Astrocyte (in vitro differentiated cells and primary cell): ENCODE data around the gene C9orf85. TPM values are rescaled to one million over a fixed set of nuclear protein-coding genes. Genes with fewer than 3 reads are reported as not detected.

ENCODE experiments used
- DNase-seq: peaks from one replicate; pipeline ENCODE4 v3.0.0-alpha.2; 2010; ENCODE audit warnings: low read depth
- FAIRE-seq: peaks from 2 replicates; lab custom pipeline; 2011; peaks lifted over from hg19 to GRCh38; lab: Jason Lieb, UNC
- H2AFZ ChIP-seq: 2 replicates; pipeline ENCODE4 v1.6.0; 2012; ENCODE audit warnings: low read depth, low read length, inconsistent platforms
- H3K27ac ChIP-seq: 2 replicates; pipeline ENCODE4 v1.5.1; 2011; ENCODE audit warnings: low read depth, low read length, inconsistent platforms
- H3K27me3 ChIP-seq: 2 replicates; pipeline ENCODE4 v1.6.0; 2011; ENCODE audit warnings: low read length, inconsistent platforms; ENCODE audit not compliant: insufficient read depth
- H3K36me3 ChIP-seq: 2 replicates; pipeline ENCODE4 v1.5.1; 2011; ENCODE audit warnings: low read length, inconsistent platforms; ENCODE audit not compliant: insufficient read depth
- H3K4me1 ChIP-seq: 2 replicates; pipeline ENCODE4 v1.5.1; 2011; ENCODE audit warnings: low read length, inconsistent platforms; ENCODE audit not compliant: insufficient read depth
- H3K4me2 ChIP-seq: 2 replicates; pipeline ENCODE4 v1.6.0; 2012; ENCODE audit warnings: low read length, inconsistent platforms
- H3K4me3 ChIP-seq: 2 replicates; pipeline ENCODE4 v1.5.1; 2011; ENCODE audit warnings: low read depth, mild to moderate bottlenecking, low read length, inconsistent platforms; ENCODE audit not compliant: insufficient read depth
- H3K79me2 ChIP-seq: 2 replicates; pipeline ENCODE4 v1.6.0; 2012; ENCODE audit warnings: mild to moderate bottlenecking, low read length, inconsistent platforms; ENCODE audit not compliant: insufficient read depth
- H3K9ac ChIP-seq: 2 replicates; pipeline ENCODE4 v1.6.0; 2012; ENCODE audit warnings: mild to moderate bottlenecking, low read length, inconsistent platforms
- H3K9me3 ChIP-seq: 2 replicates; pipeline ENCODE4 v1.5.1; 2012; ENCODE audit warnings: low read depth, mild to moderate bottlenecking, low read length, inconsistent platforms; ENCODE audit not compliant: insufficient read depth
- H4K20me1 ChIP-seq: 2 replicates; pipeline ENCODE4 v1.6.0; 2012; ENCODE audit warnings: low read length, inconsistent platforms; ENCODE audit not compliant: insufficient read depth
- H3K27ac Mint-ChIP-seq: one replicate; pipeline ENCODE4 v1.8.0; 2021; ENCODE audit warnings: mild to moderate bottlenecking, mixed read lengths; ENCODE audit not compliant: unreplicated experiment
- H3K27me3 Mint-ChIP-seq: one replicate; pipeline ENCODE4 v1.8.0; 2021; ENCODE audit warnings: low read depth, mixed read lengths; ENCODE audit not compliant: unreplicated experiment
- H3K36me3 Mint-ChIP-seq: one replicate; pipeline ENCODE4 v1.8.0; 2021; ENCODE audit warnings: low read depth, mixed read lengths; ENCODE audit not compliant: unreplicated experiment
- H3K4me1 Mint-ChIP-seq: one replicate; pipeline ENCODE4 v1.8.0; 2021; ENCODE audit warnings: low read depth, mixed read lengths; ENCODE audit not compliant: unreplicated experiment
- H3K4me3 Mint-ChIP-seq: one replicate; pipeline ENCODE4 v1.8.0; 2021; ENCODE audit warnings: mild to moderate bottlenecking, moderate library complexity, mixed read lengths; ENCODE audit not compliant: unreplicated experiment
- H3K9me3 Mint-ChIP-seq: one replicate; pipeline ENCODE4 v1.8.0; 2021; ENCODE audit warnings: mild to moderate bottlenecking, mixed read lengths; ENCODE audit not compliant: unreplicated experiment
- CTCF ChIP-seq: IDR thresholded peaks from 2 replicates; pipeline ENCODE4 v1.5.1; 2011; ENCODE audit warnings: low read depth, mild to moderate bottlenecking, inconsistent platforms, low read length, moderate library complexity; ENCODE audit not compliant: insufficient read depth
- EZH2 ChIP-seq: IDR thresholded peaks from 2 replicates; pipeline ENCODE4 v1.6.1; 2012; ENCODE audit warnings: mild to moderate bottlenecking, low read length, inconsistent platforms; ENCODE audit not compliant: insufficient read depth
- total RNA-seq: library from RNA; stranded (reverse); gene quantifications from 2 replicates; pipeline ENCODE4 v1.2.1, GENCODE V29; 2021

Gene C9orf85
- total RNA-seq, 1 donor from 2014 or later = 15.2 TPM

- Histone ChIP-seq H3K4me3 (no peak overlapping the region), H3K27me3 (no peaks in the 10 kb centered on the region), H3K36me3 (no peaks in the 10 kb centered on the region), H3K79me2 (peaks cover 42% of the 10 kb centered on the region), H3K4me2 (no peak overlapping the region), H4K20me1 (peaks cover 6% of the 10 kb centered on the region), H3K9me3 (no peaks in the 10 kb centered on the region), H3K4me1 (peaks cover 6% of the 10 kb centered on the region), H2AFZ (no peak overlapping the region), H3K9ac (no peak overlapping the region), H3K27ac (no peak overlapping the region)
- DNase-seq (no peak), FAIRE-seq (no peak)
- TF ChIP-seq CTCF (no peak), EZH2 (no peak)
- Mint-ChIP-seq H3K27me3 (no peaks in the 10 kb centered on the region), H3K4me1 (peaks cover 16% of the 10 kb centered on the region), H3K27ac (peak overlapping the region; percentile 91), H3K36me3 (peaks cover 18% of the 10 kb centered on the region), H3K4me3 (no peak overlapping the region), H3K9me3 (no peaks in the 10 kb centered on the region)
These were observed 9.2 kb downstream of the C9orf85 start for GRCh38 chr9:71920456-71921189.

- Histone ChIP-seq H3K27ac (no peak overlapping the region), H4K20me1 (peaks cover 6% of the 10 kb centered on the region), H3K9ac (no peak overlapping the region), H3K4me3 (no peak overlapping the region), H3K4me2 (no peak overlapping the region), H3K36me3 (no peaks in the 10 kb centered on the region), H3K79me2 (peaks cover 41% of the 10 kb centered on the region), H3K27me3 (no peaks in the 10 kb centered on the region), H2AFZ (no peak overlapping the region), H3K4me1 (peaks cover 6% of the 10 kb centered on the region), H3K9me3 (no peaks in the 10 kb centered on the region)
- peaks cover 18% of the 10 kb centered on the region for H3K36me3 Mint-ChIP-seq
- DNase-seq (no peak), FAIRE-seq (no peak)
- H3K27ac Mint-ChIP-seq = peak overlapping the region; percentile 91
- H3K27me3 Mint-ChIP-seq = no peaks in the 10 kb centered on the region
- H3K4me3 Mint-ChIP-seq = no peak overlapping the region
- peaks cover 16% of the 10 kb centered on the region for H3K4me1 Mint-ChIP-seq
- TF ChIP-seq EZH2 = no peak
- TF ChIP-seq CTCF = no peak
- no peaks in the 10 kb centered on the region for H3K9me3 Mint-ChIP-seq
These were observed 9.9 kb downstream of the C9orf85 start for GRCh38 chr9:71921190-71921814.

DNA sequence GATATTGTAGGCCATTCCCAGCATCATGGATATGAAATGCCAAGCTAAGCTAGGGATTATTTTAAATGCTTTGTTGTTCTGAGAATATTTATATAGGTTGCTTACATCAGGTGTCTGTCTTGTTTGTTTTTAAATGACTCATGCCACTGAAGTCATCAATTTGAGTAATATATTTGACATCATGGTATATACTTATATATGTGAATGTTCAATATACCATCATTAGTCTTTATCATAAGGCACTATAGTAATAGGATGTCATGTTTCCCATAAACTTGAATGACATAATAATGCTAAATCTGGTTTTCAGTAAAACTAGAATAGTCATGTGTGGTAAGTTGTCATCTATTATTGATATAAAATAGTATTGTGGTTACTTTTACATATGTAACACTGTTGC lies 13.1 kb downstream of the C9orf85 start:
- DNase-seq (no peak), FAIRE-seq (no peak)
- H3K27me3 ChIP-seq = no peaks in the 10 kb centered on the region
- no peak overlapping the region for H3K27ac Mint-ChIP-seq
- H3K4me1 ChIP-seq = peaks cover 6% of the 10 kb centered on the region
- no peaks in the 10 kb centered on the region for H4K20me1 ChIP-seq
- H3K36me3 Mint-ChIP-seq = peaks cover 9% of the 10 kb centered on the region
- no peak for TF ChIP-seq CTCF
- TF ChIP-seq EZH2 = no peak
- H3K4me3 Mint-ChIP-seq = no peak overlapping the region
- peaks cover 18% of the 10 kb centered on the region for H3K4me1 Mint-ChIP-seq
- H3K4me3 ChIP-seq = no peak overlapping the region
- no peaks in the 10 kb centered on the region for H3K27me3 Mint-ChIP-seq
- no peak overlapping the region for H3K4me2 ChIP-seq
- H3K36me3 ChIP-seq = no peaks in the 10 kb centered on the region
- H3K9me3 ChIP-seq = no peaks in the 10 kb centered on the region
- peaks cover 12% of the 10 kb centered on the region for H3K79me2 ChIP-seq
- no peak overlapping the region for H2AFZ ChIP-seq
- H3K9me3 Mint-ChIP-seq = no peaks in the 10 kb centered on the region
- no peak overlapping the region for H3K27ac ChIP-seq
- H3K9ac ChIP-seq = no peak overlapping the region
